Forelimb muscle (tissue), 1 donor: Measurements from ENCODE around the gene CRY2. TPM values are rescaled to one million over a fixed set of nuclear protein-coding genes. Genes with fewer than 3 reads are reported as not detected.

Source experiments
- DNase-seq: peaks from one replicate; pipeline ENCODE4 v3.0.0-alpha.2; 2013; ENCODE audit warnings: low read depth
- polyA plus RNA-seq: library from polyadenylated mRNA; unstranded; fragments of 120-200 nt; gene quantifications from one replicate; pipeline ENCODE4 v1.2.1, GENCODE V29; 2013; ENCODE audit not compliant: insufficient read length

CRY2 gene
- polyA plus RNA-seq, 1 donor: 25.9 TPM

GRCh38 chr11:45918331-45918941 lies 71.2 kb downstream of the CRY2 start:
- no peak for DNase-seq

GRCh38 chr11:45918962-45919675 lies 71.8 kb downstream of the CRY2 start:
- DNase-seq: no peak

GRCh38 chr11:45919806-45920530 lies 72.7 kb downstream of the CRY2 start:
- no peak for DNase-seq

GRCh38 chr11:45920531-45921477 lies 73.5 kb downstream of the CRY2 start:
- no peak for DNase-seq

DNA sequence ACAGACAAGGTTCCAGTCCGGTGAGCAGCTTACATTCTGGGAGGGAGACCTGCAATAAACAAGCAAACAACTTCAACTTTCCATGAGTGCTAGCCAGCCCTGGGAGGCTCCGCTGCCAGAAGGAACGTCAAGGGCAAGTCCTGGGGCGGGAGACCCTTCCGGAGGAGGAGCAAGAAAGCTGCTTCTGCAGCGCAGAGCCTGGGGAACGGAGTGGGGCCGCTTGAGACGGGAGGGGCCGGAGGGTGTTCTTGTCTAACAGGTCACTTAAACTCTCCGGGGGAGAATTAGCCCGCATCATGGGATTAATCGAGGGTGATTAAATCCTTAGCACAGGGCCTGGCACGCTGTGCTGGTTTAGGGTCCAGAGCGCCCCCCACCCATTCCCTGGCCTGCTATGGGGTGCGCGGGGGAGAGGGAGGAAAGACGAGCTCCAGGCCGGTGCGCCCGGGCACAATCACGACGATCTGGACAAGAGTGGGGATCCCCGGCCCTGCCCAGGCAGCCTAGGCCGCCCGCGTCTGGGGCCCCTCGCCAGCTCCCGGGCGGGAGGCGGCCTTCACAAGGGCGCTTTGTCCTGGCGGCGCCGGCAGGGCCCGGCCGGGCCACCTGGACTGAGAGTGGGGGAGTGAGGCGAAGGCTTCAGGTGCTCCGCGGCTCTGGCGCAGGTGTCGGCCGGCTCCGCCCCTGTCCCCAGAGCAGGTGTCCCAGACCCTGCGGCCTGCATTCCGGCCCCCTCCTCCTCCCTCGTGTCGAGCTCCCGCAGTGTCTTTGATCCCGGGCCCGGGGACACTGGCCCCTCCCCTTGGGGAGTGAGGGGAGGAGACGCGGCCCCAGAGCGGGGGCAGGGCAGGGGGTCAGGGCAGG lies 74.5 kb downstream of the CRY2 start:
- no peak for DNase-seq

GRCh38 chr11:45922425-45923082 lies 75.3 kb downstream of the CRY2 start, which contains the start of gene LARGE2:
Gene LARGE2 (plus strand): TSS chr11:45922656. CDS start chr11:45922883, 227 bp downstream.
- no peak for DNase-seq

DNA sequence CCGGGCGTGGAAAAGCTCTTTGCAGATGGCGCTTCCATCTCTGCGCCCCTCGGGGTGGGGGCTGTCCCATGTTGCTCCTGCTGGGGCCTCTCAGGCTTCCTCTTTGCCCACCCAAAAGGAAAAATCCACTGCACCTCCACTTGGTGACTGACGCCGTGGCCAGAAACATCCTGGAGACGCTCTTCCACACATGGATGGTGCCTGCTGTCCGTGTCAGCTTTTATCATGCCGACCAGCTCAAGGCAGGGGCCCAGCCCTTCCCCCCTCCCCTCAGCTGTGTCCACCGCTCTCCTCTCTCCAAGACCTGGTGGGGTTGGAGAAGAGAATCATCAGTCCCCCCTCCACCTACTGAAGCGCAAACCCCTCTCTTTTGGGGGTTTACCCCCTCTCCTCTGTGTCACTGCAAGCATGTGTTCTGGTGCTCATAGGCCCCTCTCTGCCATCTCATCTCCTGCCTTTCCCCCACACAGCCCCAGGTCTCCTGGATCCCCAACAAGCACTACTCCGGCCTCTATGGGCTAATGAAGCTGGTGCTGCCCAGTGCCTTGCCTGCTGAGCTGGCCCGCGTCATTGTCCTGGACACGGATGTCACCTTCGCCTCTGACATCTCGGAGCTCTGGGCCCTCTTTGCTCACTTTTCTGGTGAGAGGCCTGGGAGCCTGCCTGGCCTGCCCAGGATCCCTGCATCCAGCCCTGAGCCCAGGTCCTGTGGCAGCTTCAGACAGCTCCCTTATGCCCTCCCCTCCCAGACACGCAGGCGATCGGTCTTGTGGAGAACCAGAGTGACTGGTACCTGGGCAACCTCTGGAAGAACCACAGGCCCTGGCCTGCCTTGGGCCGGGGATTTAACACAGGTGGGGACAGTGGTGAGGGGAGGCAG lies 77.0 kb downstream of the CRY2 start:
- no peak for DNase-seq

- no peak for DNase-seq
These were observed 77.7 kb downstream of the CRY2 start for GRCh38 chr11:45924927-45925326.

DNA sequence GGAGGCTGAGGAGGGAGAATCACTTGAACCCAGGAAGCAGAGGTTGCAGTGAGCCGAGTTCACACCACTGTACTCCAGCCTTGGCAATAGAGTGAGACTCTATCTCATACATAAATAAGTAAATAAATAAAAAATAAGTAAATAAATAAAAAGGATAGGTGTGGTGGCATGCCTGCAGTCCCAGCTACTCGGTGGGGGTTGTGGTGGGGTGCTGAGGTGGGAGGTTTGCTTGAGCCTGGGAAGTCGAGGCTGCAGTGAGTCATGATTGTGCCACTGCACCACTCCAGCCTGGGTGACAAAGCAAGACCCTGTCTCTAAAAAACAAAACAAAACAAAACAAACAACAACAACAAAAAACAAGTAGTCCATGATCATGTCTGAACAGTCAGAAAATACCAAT lies 78.3 kb downstream of the CRY2 start:
- no peak for DNase-seq

DNA sequence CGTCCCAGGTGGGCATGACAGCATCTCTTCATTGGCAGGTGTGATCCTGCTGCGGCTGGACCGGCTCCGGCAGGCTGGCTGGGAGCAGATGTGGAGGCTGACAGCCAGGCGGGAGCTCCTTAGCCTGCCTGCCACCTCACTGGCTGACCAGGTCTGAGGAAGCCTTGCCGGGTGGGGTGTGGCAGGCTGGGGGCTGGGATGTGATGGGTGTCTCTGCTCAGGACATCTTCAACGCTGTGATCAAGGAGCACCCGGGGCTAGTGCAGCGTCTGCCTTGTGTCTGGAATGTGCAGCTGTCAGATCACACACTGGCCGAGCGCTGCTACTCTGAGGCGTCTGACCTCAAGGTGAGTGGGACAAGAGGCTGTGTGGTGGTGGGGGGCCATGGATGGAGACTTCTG lies 78.7 kb downstream of the CRY2 start:
- no peak for DNase-seq

DNA sequence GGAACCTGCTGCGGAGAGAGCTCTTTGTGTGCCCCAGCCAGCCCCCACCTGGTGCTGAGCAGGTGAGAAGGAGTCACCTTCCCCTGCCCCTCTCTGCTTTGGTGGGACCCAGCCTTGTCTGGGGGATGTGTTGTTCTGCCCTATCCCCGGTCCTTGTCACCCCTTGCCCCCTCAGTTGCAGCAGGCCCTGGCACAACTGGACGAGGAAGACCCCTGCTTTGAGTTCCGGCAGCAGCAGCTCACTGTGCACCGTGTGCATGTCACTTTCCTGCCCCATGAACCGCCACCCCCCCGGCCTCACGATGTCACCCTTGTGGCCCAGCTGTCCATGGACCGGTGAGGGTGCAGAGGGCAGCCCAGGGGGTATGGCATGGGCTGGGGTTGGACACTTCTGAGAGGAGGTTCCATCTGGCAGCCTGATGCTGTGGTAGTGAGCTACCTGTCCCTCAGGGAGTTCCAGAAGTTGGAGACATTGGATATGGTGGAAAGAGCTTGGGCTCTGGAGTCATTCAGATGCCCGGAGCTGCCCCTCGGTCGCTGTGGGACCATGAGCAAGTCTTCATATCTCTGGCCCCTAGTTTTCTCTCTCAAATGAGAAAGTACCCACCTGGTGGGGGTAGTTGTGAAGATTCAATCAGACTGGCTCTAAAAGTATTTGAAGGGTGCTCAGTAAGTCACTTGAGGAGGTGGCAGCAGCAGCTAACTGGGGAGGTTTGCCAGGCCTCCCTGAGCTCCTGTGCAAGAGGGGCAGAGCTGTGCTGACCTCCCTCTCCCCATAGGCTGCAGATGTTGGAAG lies 79.5 kb downstream of the CRY2 start:
- no peak for DNase-seq

DNA sequence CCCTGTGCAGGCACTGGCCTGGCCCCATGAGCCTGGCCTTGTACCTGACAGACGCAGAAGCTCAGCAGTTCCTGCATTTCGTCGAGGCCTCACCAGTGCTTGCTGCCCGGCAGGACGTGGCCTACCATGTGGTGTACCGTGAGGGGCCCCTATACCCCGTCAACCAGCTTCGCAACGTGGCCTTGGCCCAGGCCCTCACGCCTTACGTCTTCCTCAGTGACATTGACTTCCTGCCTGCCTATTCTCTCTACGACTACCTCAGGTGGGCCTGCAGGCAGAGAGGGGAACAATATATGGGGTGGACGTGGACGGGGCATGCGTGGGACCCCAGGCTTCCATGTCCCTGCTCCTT lies 80.0 kb downstream of the CRY2 start:
- no peak for DNase-seq

DNA sequence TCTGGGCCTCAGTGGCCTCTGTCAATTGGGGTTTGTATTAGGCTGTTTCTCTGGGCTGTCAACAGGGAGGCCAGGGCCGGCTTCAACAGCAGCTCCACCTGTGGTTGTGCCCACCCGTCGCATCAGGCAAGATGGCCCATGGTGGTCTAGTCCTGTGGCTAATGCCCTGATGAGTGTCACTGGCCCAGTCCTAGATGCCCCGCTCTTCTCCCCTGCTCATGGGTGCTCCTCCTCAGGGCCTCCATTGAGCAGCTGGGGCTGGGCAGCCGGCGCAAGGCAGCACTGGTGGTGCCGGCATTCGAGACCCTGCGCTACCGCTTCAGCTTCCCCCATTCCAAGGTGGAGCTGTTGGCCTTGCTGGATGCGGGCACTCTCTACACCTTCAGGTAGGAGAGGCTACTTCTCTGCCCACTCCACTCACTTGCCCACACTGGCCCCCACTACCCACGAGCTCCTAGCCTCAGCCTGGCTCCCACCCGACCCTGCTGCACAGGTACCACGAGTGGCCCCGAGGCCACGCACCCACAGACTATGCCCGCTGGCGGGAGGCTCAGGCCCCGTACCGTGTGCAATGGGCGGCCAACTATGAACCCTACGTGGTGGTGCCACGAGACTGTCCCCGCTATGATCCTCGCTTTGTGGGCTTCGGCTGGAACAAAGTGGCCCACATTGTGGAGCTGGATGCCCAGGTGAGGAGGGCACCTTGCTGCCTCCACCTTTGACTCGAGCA lies 80.6 kb downstream of the CRY2 start:
- no peak for DNase-seq

GRCh38 chr11:45928535-45929215 lies 81.4 kb downstream of the CRY2 start:
- no peak for DNase-seq

DNA sequence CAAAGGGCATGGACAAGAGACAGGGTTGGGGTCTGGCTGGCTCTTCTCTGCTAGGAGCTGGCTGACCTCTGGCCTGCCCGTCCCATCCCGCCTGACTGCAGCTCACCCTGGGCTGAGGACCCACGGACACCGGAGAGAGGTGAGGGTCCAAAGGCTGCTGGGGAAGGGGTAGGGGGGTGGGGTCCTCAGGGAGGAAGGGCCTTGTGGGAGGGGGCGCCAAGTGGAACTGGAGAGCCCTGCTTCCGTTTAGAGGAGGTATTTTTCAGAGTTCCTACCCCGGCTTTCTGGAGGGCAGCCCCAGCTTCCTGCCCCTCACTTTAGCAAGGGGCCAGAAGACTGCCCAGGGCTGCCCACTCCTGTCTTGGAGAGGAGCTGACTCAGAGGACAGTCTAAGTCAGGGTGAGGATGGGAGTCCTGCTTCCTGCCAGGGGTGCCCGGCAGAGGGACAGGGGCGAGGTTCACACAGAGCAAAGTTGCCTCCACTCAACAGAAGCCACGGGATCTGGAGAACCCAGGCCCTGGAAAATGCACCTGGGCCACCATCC lies 82.3 kb downstream of the CRY2 start:
- no peak for DNase-seq

DNA sequence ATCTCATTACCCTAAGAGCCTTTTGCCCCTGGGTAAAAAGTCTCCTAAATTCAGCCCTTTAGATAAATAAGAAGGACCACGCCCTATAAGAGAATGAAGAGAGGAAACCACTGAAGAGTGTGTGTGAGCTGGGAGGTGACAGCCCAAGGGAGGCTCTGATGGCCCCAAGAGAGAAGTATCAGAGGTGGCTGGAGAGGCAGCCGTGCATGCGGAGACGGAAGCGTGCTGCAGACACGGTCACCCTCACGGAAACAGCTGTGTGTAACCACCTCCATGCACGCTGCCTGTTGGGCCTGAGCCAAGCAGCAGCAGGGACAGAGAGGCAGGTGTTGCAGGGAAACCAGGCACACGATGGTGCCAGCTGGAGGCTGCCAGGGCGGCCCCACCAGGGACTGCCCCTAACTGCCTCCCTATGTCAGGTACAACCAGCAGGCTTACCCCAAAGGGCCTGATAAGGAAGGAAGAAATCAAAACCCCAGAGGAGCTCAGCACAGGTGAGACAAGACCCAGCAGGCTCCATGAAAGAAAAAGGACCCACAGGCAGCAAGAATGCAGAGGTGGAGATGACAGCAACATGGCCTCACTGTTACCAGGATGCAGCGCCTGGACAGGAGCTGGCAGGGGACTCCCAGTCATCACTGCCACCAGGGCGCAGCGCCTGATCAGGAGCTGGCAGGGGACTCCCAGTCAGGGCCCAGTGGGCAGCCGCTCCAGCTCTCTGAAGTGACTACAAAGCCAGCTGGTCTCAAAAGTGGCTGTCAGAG lies 82.9 kb downstream of the CRY2 start:
- DNase-seq: no peak
